GM18498 (cell line): ENCODE measurements around the gene SLC52A1.

Experiments
- ATAC-seq: cut with Tn5 transposase; IDR thresholded peaks from one replicate; pipeline ENCODE4 v1.9.1; 2021; ENCODE audit warnings: mild to moderate bottlenecking, moderate library complexity; ENCODE audit not compliant: unreplicated experiment

SLC52A1 gene

DNA sequence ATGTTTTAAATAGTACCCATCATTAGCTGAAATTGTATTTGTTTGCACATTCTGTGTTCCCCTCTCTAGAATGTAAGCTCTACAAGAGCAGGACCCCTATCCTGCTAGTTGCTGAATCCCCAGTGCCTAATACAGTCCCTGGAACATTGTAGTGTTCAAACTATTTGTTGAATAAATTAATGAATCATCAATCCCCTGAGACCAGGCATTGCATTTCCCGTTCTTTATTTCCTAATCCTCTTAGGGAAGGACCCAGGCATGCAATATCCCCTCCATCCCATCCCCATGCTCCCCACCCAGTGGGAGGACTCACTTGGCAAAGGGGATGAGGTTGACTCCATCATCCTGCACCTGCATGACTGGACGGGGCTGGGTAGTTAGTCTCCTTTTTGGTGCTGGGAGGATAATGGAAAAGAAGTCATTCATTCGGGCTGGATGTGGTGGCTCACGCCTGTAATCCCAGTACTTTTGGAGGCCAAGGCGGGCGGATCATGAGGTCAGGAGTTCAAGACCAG is 41.1 kb downstream of the SLC52A1 start:
- no peak for ATAC-seq

DNA sequence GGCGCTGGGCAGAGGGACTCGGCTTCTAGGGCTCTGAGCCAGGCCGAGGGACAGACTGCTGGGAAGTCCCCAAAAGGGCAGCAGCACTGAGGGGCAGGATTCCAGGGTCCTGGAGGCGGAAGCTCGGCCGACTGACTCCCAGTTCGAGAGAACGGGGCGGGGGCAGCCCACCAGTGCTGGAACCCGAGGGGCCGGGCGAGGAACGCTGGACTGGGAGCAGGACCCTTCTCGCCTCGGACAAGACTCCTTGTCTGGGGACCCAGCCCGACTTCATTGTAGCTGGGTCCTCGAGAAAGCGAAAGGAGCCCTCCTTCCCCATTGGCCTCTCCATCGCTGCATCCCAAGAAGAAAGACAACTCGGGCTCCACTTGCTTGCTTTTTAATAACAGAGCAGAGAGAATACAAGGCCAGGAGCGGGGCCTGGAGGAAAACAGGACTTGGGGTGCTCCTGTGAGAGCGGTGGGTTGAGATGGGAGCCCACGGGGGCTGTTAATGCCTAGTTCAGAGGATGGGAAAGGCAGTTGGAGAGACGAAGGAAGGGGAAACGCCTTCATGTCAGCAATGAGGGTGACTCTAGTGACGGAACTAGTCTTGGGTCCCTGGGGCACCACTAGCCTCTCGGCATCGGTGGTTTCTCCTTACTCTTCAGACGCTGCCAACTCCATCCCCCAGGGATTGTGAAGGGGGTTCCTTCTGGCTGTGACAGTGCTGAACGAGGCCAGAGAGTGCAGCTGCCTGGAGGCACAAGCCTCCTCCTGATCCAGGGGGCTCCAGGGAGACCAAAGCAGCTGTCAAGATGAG is 47.3 kb downstream of the SLC52A1 start:
- no peak for ATAC-seq

DNA sequence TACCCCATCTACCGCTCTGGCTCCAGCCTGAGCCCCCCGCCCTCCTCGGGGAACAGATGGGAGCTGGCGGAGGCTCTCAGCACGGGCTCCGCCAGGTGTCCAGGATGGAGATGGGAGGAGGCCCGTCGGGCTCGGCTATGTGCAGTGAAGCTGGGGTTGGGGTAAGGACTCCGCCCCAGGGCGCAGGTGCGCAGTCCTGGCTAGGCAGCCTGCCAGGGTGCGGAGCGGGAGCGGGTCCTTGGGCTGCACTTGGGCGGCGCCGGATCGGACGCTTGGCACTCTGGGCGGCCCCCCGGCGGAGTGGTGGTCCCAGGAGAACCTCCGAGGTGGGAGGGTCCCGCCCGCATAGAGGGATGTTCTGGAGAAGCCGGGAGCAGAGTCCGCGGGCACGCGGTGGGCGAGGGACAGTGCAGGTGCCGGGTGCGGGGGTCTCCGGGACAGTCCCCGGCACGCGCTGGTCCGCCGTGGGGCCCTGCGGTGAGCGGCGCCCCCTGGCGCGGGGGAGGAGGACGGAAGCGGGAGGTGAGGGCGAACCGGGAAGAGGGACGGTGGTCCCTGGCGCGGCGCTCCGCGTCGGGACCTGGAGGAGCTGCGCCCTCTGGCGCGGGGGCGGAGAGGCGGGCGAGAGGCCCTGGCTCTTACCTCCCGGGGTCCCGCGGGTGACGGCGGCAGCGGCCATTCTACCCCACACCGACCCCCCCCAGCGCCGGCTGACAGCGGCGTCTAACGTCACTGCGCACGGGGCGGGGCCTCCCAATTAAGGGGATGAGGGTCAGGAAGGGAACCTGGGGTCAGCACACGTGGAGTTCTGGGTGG is 48.1 kb downstream of the SLC52A1 start, which contains the start of gene CAMTA2:
Gene CAMTA2 (minus strand): TSS at position 725 of the 816 bp plus-strand sequence. CDS start 1,453 bp downstream, outside the sequence.
- peak; percentile 76 for ATAC-seq

DNA sequence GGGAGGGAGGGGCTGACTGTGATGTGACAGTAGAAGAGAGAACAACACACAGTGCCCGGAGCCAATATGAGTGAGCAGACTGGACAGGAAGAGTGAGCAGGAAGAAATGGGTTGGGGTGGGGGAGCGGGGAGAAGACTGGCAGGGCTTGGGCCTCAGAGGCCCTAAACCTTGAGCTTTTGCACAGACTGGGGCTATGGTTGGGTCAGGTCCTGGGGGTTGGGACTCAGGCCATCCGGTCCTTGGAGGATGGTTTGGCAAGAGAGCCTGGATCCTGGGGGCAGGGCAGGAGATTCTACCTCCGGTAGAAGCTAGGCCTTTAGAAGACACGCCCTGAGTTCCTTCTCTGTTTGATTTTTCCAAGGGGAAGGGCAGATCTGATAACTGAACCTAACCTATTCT is 48.8 kb downstream of the SLC52A1 start:
- ATAC-seq: no peak
